Central memory CD4-positive, alpha-beta T cell (primary cell): ENCODE measurements around the gene CKAP2.
"Not testable (repeated sequence)": the region's sequence is repeated elsewhere in the genome, so short reads cannot be mapped to it uniquely, and the experiment has no call there.

Experiments
- DNase-seq: peaks from one replicate; pipeline ENCODE4 v3.0.0; 2022
- total RNA-seq, 3 experiments: gene quantifications; one replicate each; lab custom pipeline; 2026; lab: John Stamatoyannopoulos, UW

The CKAP2 gene, protein sequence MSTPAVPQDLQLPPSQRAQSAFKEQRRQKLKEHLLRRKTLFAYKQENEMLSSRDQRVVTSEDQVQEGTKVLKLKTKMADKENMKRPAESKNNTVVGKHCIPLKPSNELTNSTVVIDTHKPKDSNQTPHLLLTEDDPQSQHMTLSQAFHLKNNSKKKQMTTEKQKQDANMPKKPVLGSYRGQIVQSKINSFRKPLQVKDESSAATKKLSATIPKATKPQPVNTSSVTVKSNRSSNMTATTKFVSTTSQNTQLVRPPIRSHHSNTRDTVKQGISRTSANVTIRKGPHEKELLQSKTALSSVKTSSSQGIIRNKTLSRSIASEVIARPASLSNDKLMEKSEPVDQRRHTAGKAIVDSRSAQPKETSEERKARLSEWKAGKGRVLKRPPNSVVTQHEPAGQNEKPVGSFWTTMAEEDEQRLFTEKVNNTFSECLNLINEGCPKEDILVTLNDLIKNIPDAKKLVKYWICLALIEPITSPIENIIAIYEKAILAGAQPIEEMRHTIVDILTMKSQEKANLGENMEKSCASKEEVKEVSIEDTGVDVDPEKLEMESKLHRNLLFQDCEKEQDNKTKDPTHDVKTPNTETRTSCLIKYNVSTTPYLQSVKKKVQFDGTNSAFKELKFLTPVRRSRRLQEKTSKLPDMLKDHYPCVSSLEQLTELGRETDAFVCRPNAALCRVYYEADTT
- total RNA-seq: 15.4 to 30.8 (median 29.9) reads per million in 3 experiments

DNA sequence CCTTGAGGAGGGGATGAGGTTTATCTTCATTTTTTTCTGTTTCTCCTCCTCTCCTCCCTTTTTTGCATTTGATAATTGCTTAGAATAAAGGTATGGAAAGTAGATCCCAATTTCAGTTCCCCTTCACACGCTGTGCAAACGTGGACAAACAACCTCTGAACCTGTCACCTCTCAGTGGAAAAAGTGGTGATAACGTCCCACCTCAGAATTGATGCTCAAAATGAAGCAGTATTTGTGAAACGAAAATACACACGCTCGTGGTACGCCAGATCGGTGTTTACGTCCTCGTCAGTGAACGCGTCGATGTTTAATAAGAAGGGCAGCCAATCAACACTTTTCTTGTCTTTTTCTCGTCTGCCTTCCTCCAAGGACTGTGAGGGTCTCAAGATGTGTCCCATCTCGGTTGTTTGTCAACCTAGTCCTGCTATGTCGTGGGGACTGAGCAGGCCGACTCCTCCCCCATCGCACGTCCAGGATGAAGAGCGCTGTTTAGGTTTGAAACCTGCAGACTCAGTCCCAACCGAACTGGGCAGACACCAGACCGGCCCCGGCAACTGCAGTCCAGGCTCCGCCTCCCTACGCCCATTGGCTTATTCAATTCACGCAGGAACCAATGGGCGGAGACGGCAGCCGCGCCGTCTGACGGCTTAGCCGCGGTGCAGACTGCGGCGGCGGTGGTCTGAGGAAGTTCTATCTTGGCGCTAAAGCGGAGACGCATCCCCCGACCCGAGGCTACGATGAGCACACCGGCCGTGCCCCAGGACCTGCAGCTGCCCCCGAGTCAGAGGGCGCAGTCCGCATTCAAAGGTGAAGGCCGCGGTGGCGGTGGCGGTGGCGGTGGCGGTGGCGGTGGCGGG, at the start of gene CKAP2:
TSS of gene CKAP2 (plus strand) at position 659 of the 857 bp plus-strand sequence. CDS start at position 738, 79 bp downstream.
- peak; percentile 94 for DNase-seq

GRCh38 chr13:52405767-52406494, 49.3 kb upstream of the CKAP2 start, which contains the start of gene THSD1:
THSD1 (minus strand) TSS chr13:52406172; CDS start chr13:52402600, 3,572 bp downstream.
- DNase-seq: peak; percentile 3

- no peak for DNase-seq
Measured at GRCh38 chr13:52406629-52407028, 48.6 kb upstream of the CKAP2 start.

DNA sequence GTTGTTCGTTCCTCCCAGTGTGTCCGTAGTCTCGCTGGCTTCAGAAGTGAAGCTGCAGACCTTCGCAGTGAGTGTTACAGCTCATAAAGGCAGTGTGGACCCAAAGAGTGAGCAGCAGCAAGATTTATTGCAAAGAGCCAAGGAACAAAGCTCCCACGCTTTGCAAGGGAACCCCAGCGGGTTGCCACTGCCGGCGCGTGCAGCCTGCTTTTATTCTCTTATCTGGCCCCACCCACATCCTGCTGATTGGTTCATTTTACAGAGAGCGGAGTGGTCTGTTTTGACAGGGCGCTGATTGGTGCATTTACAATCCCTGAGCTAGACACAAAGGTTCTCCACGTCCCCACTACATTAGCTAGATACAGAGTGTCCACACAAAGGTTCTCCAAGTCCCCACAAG, 47.8 kb upstream of the CKAP2 start:
- DNase-seq: not testable (repeated sequence)

DNA sequence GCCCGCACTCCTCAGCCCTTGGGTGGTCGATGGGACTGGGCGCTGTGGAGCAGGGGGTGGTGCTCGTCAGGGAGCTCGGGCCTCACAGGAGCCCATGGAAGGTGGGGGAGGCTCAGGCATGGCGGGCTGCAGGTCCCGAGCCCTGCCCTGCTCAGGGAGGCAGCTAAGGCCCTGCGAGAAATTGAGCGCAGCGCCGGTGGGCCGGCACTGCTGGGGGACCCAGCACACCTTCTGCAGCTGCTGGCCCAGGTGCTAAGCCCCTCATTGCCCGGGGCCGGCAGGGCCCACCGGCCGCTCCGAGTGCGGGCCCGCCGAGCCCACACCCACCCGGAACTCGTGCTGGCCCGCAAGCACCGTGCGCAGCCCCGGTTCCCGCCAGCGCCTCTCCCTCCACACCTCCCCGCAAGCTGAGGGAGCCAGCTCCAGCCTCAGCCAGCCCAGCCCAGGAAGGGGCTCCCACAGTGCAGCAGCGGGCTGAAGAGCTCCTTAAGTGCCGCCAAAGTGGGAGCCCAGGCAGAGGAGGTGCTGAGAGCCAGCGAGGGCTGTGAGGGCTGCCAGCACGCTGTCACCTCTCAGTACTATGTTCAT, 47.1 kb upstream of the CKAP2 start:
- DNase-seq: not testable (repeated sequence)

DNA sequence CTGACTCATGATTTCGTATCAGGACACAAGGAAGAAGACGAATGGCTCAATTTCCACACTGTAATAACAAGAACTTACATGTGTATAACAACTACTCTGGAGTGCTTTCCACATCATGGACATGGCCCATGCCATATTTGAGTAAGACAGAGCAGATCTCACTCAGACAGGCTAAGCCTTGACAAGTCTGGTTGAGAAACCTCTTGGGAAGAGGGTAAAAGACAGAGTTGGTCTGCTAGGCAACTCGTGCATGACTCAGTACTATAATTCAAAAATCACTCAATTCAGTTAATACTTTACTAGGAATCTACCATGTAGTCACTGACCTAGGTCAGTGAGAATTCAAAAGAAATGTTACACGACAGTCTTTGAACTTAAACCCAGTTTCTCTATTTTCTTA, 43.6 kb upstream of the CKAP2 start:
- DNase-seq: no peak

DNA sequence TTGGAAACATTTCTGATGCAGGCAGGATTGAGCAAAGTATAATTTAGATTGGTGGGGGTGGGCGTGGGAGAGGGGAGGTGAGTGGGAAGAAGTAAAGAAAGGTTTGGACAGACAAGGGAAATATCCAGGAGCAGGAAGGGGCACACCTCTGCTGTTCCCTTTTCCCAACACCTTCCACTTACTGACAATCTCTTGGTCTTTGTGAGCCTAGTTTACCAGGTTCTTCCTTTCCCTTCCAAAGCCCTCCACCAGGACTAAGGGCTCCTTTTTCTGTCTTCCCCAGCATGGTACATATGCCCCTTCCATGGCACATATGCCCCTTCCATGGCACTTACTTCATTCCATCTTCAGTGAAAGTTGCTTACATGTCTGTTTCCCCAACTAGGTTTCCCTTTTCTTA, 43.1 kb upstream of the CKAP2 start:
- DNase-seq: no peak

DNA sequence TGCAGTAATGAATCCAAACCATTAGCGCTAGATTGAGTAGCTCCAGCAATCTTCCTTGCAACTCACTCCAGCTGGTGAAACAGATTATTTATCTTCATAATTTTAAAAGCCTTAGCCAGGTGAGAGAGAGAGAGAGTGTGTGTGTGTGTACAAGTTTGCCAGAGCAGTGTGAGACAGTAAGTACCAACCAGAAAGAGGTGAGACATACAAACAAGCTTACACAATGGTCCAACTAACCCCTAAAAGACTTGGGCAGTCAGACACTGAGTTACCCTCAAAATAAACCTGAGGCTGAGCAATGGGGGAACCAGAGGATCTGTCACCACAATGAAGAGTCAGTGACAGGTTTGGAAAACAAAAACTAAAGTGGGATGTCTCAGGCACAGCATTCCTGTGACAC, 41.2 kb upstream of the CKAP2 start:
- DNase-seq: no peak

DNA sequence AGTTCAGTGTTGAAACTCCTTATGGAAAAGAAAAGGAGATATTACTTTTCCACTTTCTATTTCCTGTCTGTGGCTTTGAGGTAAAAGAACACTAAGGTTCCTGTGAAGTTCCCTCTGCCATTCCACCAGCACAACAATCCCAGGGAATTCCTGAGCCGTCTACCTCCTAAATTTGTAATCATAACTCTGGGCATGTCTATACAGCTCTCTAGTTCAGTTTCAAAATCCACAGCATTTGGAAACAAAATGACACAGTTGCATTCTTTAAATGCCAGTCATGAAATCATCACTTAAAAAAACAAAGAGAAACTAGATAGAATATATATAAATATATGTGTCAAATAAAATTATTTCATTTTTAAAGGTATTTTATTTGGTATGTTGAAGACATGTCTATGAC, 40.3 kb upstream of the CKAP2 start:
- DNase-seq: no peak

DNA sequence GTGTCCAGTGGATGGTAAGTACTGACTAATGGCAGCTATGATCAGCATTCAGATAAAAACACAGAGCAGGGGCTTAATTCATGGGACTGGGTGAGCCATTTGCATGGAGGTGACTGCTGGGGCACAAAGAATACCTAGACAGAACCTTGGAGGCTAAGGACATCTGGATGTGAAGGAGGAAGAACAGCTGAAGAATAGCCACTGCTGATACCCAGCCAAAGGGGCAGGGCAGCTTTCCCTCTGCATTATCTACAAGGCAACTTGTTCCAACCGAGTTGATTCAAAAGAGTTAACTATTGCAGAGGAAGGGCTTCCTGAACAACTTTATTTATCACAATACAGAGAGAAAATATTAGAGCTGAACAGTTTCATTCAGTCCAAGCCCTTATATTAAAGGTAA, 36.2 kb upstream of the CKAP2 start:
- DNase-seq: no peak

GRCh38 chr13:52421216-52421615, 34.1 kb upstream of the CKAP2 start:
- no peak for DNase-seq

DNA sequence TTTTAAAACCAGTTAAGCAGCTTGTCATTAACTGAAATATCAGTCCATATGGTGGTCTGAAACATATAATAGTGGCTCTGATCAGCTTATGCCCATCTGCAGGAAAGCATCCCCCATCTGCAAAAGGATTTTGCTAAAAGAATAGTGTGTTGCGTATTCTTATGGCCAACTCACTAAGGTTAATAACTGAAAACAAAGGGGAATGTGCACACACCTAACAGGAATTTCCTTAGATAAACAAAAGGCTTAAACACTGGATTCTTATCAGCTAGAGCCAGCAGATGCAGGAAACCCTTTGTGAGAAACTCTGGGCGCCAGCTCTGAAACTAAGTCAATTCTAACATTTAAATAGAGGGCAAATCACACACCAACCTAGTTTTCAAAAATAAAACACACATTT, 27.0 kb upstream of the CKAP2 start:
- DNase-seq: no peak

- no peak for DNase-seq
Measured at GRCh38 chr13:52432456-52432855, 22.8 kb upstream of the CKAP2 start.

DNA sequence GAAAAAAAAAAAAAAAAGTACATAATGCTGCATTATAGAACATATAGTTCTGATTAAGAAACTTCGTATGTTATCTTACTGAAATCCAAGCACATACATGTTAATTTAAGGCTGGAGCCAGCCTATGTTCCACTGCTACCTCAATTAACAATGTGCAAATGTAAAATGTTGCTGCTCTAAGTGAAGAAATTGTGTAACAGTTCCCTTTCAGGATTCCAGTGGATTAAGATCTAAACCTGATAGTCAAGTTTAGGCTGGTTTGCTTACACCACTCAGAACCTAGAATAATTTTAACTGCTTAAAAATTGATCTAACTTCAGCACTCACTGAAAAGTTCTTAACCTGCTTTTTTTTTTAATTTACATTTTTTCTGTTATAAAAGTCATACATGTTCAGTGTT, 9.0 kb upstream of the CKAP2 start:
- no peak for DNase-seq

DNA sequence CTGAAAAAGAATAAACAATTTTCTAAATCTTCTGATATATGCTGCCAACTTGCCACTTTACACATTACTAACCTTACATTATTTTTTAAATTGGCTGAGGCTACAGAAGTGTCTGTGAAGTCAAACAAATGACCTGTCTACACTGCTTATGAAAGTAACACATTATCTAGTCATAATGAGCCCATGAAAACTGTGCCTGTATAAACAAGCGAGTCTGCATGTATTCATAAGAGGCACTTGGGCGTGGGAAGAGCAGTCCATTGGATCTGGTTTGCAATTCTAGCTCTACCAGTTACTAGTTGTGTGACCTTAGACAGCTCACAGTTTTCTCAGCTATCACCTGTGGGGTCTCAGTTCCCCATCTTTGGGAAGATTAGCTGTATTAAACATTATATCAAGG, 7.9 kb upstream of the CKAP2 start:
- no peak for DNase-seq

GRCh38 chr13:52447815-52448552, 7.3 kb upstream of the CKAP2 start:
- DNase-seq: no peak

DNA sequence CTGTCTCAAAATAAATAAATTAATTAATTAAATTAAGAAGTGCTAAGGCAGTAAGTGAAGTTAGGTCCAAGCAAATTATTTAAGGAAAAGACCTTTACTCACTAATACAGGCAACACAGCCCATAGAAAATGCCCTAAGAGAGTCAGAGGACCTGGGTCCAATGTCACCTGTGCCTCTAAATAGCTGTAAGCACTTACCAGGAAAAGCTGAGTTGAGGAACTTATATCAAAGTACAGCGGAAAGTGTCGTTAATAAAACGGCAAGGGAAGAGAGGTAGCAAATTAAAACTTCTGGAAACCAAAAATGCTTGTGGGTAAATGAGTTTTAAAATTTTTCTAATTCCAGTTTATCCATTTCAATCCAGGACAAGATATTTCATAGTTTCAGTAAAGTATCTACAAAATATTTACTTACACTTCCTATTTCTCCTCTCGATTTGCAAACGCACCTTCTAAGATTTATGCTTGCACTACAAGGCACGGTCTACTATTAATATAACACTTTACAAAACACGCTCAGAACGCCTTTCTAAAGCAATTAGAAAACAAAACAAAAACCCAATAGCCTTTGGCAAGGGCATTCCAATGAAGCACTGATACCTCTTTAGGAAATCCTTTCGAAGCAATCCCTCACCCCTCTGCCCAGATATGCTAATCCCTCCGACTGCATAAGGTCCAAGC, 5.8 kb upstream of the CKAP2 start:
- DNase-seq: no peak

GRCh38 chr13:52450012-52450792, 5.1 kb upstream of the CKAP2 start, which contains the start of gene VPS36:
VPS36 (minus strand) TSS chr13:52450634; CDS start chr13:52450594, 40 bp downstream.
- peak; percentile 93 for DNase-seq

- no peak for DNase-seq
Measured at GRCh38 chr13:52450793-52451116, 4.5 kb upstream of the CKAP2 start.
